HFFc6 (cell line): ENCODE results near the gene CHAF1A. TPM values are rescaled to one million over a fixed set of nuclear protein-coding genes. Genes with fewer than 3 reads are reported as not detected.

Experiments used
- DNase-seq: peaks from one replicate; pipeline ENCODE4 v3.0.0-alpha.2; 2018
- H3K27ac Mint-ChIP-seq: 2 replicates; pipeline ENCODE4 v1.8.0; 2020; ENCODE audit warnings: mild to moderate bottlenecking, mixed read lengths
- H3K27me3 Mint-ChIP-seq: 2 replicates; pipeline ENCODE4 v1.8.0; 2021; ENCODE audit warnings: mild to moderate bottlenecking, moderate library complexity, mixed read lengths; ENCODE audit not compliant: insufficient read depth
- H3K36me3 Mint-ChIP-seq: 2 replicates; pipeline ENCODE4 v1.8.0; 2021; ENCODE audit warnings: low read depth, mixed read lengths
- H3K4me1 Mint-ChIP-seq: 2 replicates; pipeline ENCODE4 v1.8.0; 2020; ENCODE audit warnings: low read depth, mixed read lengths
- H3K4me3 Mint-ChIP-seq: 2 replicates; pipeline ENCODE4 v1.8.0; 2020; ENCODE audit warnings: mild to moderate bottlenecking, moderate library complexity, mixed read lengths
- H3K9me3 Mint-ChIP-seq: 2 replicates; pipeline ENCODE4 v1.8.0; 2020; ENCODE audit warnings: mild to moderate bottlenecking, mixed read lengths
- CTCF ChIP-seq: fragments of 200-600 bp; sonication (generic); IDR thresholded peaks from 2 replicates; pipeline ENCODE4 v1.5.0; 2021; ENCODE audit warnings: antibody characterized with exemption, mild to moderate bottlenecking
- total RNA-seq, 6 experiments: library from RNA; stranded (reverse); fragmentation: NEBNext Ultra II Directional; extraction: Animal tissue kit (Norgen Biotek cat#: 25700); gene quantifications; 2 replicates in 1 of 6; 3 replicates in 5 of 6; pipeline ENCODE4 v1.2.3, GENCODE V29; 2021

CHAF1A gene
- total RNA-seq, 6 experiments from 2014 or later: 18.3 to 26.3 (median 24.4) TPM

- Mint-ChIP-seq H3K4me3 (no peak overlapping the region), H3K27ac (no peak overlapping the region; the same call in 1 of the 2 replicates), H3K4me1 (no peaks in the 10 kb centered on the region; the same call in 1 of the 2 replicates), H3K27me3 (peaks cover 12% of the 10 kb centered on the region), H3K36me3 (peaks cover 15% of the 10 kb centered on the region; the same call in 1 of the 2 replicates), H3K9me3 (no peaks in the 10 kb centered on the region)
- TF ChIP-seq CTCF: no peak
- DNase-seq: no peak
Measured at GRCh38 chr19:4439243-4439642, 36.8 kb downstream of the CHAF1A start.

- H3K4me1 Mint-ChIP-seq: no peaks in the 10 kb centered on the region; the same call in 1 of the 2 replicates
- TF ChIP-seq CTCF: no peak
- H3K4me3 Mint-ChIP-seq: no peak overlapping the region
- H3K27ac Mint-ChIP-seq: no peak overlapping the region; the same call in 1 of the 2 replicates
- no peak for DNase-seq
- H3K27me3 Mint-ChIP-seq: peaks cover 12% of the 10 kb centered on the region
- no peaks in the 10 kb centered on the region for H3K9me3 Mint-ChIP-seq
- peaks cover 13% of the 10 kb centered on the region; the same call in 1 of the 2 replicates for H3K36me3 Mint-ChIP-seq
Measured at GRCh38 chr19:4441994-4442818, 39.8 kb downstream of the CHAF1A start.

- no peak for TF ChIP-seq CTCF
- Mint-ChIP-seq H3K27ac (no peak overlapping the region), H3K36me3 (peaks cover 13% of the 10 kb centered on the region; the same call in 1 of the 2 replicates)
Measured at GRCh38 chr19:4442819-4443146, 40.3 kb downstream of the CHAF1A start.

GRCh38 chr19:4443188-4443587 lies 40.7 kb downstream of the CHAF1A start:
- Mint-ChIP-seq H3K27me3 (peaks cover 13% of the 10 kb centered on the region), H3K4me1 (no peaks in the 10 kb centered on the region; the same call in 1 of the 2 replicates), H3K27ac (no peak overlapping the region), H3K9me3 (no peaks in the 10 kb centered on the region), H3K4me3 (no peak overlapping the region), H3K36me3 (peaks cover 13% of the 10 kb centered on the region; the same call in 1 of the 2 replicates)
- TF ChIP-seq CTCF: no peak
- no peak for DNase-seq

More at GRCh38 chr19:4442819-4443146, 40.3 kb downstream of the CHAF1A start:
- Mint-ChIP-seq H3K4me3 (no peak overlapping the region), H3K27me3 (peaks cover 12% of the 10 kb centered on the region), H3K4me1 (no peaks in the 10 kb centered on the region; the same call in 1 of the 2 replicates), H3K9me3 (no peaks in the 10 kb centered on the region)
- no peak for DNase-seq

GRCh38 chr19:4443966-4444764 lies 41.7 kb downstream of the CHAF1A start:
- no peak for DNase-seq
- H3K4me3 Mint-ChIP-seq: no peak overlapping the region; the same call in 1 of the 2 replicates
- TF ChIP-seq CTCF: no peak
- peaks cover 15% of the 10 kb centered on the region; the same call in 1 of the 2 replicates for H3K36me3 Mint-ChIP-seq
- H3K9me3 Mint-ChIP-seq: no peaks in the 10 kb centered on the region
- H3K4me1 Mint-ChIP-seq: no peaks in the 10 kb centered on the region; the same call in 1 of the 2 replicates
- peaks cover 14% of the 10 kb centered on the region for H3K27me3 Mint-ChIP-seq
- H3K27ac Mint-ChIP-seq: peak overlapping the region; percentile 59; the same call in 1 of the 2 replicates
